Mesothelial cell of epicardium (in vitro differentiated cells): ENCODE measurements around the gene HSPB3. TPM values are rescaled to one million over a fixed set of nuclear protein-coding genes. Genes with fewer than 3 reads are reported as not detected.
"Not testable (repeated sequence)": the region's sequence is repeated elsewhere in the genome, so short reads cannot be mapped to it uniquely, and the experiment has no call there.

Experiments used
- DNase-seq, 2 experiments: peaks; one replicate each; pipeline ENCODE4 v3.0.0; 2021; ENCODE audit warnings: low spot score in 2 of 2; ENCODE audit not compliant: unreplicated experiment in 2 of 2
- H3K27ac Mint-ChIP-seq: 2 replicates; pipeline ENCODE4 v1.8.0; 2021; ENCODE audit warnings: mixed read lengths
- H3K27me3 Mint-ChIP-seq: 2 replicates; pipeline ENCODE4 v1.8.0; 2021; ENCODE audit warnings: low read depth, mixed read lengths
- H3K36me3 Mint-ChIP-seq: 2 replicates; pipeline ENCODE4 v1.8.0; 2021; ENCODE audit warnings: mixed read lengths
- H3K4me1 Mint-ChIP-seq: 2 replicates; pipeline ENCODE4 v1.8.0; 2021; ENCODE audit warnings: mixed read lengths
- H3K4me3 Mint-ChIP-seq: 2 replicates; pipeline ENCODE4 v1.8.0; 2021; ENCODE audit warnings: mild to moderate bottlenecking, moderate library complexity, mixed read lengths
- H3K9me3 Mint-ChIP-seq: 2 replicates; pipeline ENCODE4 v1.8.0; 2021; ENCODE audit warnings: mixed read lengths
- CTCF ChIP-seq: fragments of 200-600 bp; sonication (generic); IDR thresholded peaks from one replicate; pipeline ENCODE4 v1.5.0; 2021; ENCODE audit warnings: antibody characterized with exemption; ENCODE audit not compliant: unreplicated experiment
- total RNA-seq: library from RNA; stranded (reverse); gene quantifications from 3 replicates; pipeline ENCODE4 v1.2.1, GENCODE V29; 2021

HSPB3 gene
- total RNA-seq, 1 donor from 2014 or later, result not detected

- H3K27me3 Mint-ChIP-seq, result no peaks in the 10 kb centered on the region
- H3K9me3 Mint-ChIP-seq, result peaks cover 4% of the 10 kb centered on the region
- no peak for TF ChIP-seq CTCF
- H3K36me3 Mint-ChIP-seq, result no peaks in the 10 kb centered on the region
- no peak overlapping the region for H3K4me3 Mint-ChIP-seq
- no peak overlapping the region for H3K27ac Mint-ChIP-seq
- DNase-seq, result no peak
- no peaks in the 10 kb centered on the region for H3K4me1 Mint-ChIP-seq
Measured at GRCh38 chr5:54484219-54484894, 28.9 kb downstream of the HSPB3 start.

DNA sequence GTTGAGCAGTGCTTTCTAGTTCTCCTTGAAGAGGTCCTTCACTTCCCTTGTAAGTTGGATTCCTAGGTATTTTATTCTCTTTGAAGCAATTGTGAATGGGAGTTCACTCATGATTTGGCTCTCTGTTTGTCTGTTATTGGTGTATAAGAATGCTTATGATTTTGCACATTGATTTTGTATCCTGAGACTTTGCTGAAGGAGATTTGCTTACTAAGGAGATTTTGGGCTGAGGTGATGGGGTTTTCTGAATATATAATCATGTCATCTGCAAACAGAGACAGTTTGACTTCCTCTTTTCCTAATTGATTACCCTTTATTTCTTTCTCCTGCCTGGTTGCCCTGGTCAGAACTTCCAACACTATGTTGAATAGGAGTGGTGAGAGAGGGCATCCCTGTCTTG is 30.2 kb downstream of the HSPB3 start:
- not testable (repeated sequence) for H3K9me3 Mint-ChIP-seq, H3K4me3 Mint-ChIP-seq, DNase-seq, H3K27me3 Mint-ChIP-seq, H3K4me1 Mint-ChIP-seq, H3K27ac Mint-ChIP-seq, H3K36me3 Mint-ChIP-seq

DNA sequence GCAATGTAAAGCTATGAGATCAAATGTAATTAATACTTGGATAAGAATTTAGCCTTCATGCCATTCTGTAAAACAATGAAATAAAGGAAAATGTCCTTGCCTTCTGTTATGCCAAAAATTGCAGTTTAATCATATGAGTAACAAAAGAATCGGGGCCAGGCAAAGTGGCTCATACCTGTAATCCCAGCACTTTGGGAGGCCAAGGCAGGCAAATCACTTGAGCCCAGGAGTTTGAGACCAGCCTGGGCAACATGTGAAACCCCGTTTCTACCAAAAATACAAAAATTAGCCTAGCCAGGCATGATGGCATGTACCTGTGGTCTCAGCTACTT is 34.1 kb downstream of the HSPB3 start:
- not testable (repeated sequence) for H3K27me3 Mint-ChIP-seq, H3K9me3 Mint-ChIP-seq, H3K4me1 Mint-ChIP-seq, H3K4me3 Mint-ChIP-seq, H3K27ac Mint-ChIP-seq, DNase-seq, H3K36me3 Mint-ChIP-seq
- TF ChIP-seq CTCF, result peak; percentile 29

- no peak for TF ChIP-seq CTCF
- Mint-ChIP-seq H3K27ac (no peak overlapping the region), H3K4me3 (no peak overlapping the region), H3K4me1 (peaks cover 1% of the 10 kb centered on the region), H3K9me3 (no peaks in the 10 kb centered on the region), H3K36me3 (no peaks in the 10 kb centered on the region), H3K27me3 (no peaks in the 10 kb centered on the region)
- DNase-seq, result no peak
Measured at GRCh38 chr5:54491326-54491725, 35.8 kb downstream of the HSPB3 start.

DNA sequence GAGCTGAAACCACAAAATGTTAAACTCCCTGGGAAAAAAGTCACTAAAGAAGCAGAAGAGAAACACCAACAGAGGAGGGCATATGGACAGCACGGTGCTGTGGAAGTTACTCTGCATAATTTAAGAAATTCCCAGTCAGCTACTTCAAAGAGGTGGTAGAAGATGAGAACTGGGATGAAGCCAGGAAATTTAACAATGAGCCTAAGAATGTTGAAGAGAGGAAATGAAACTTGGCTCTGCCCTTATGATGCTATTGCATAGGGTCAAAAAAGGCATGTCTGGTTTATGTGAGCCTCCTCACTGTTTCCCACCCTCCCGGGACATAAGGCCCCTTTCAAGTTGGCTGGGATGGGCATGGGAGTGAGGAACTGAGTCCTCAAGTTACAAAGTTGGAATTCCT is 36.7 kb downstream of the HSPB3 start:
- DNase-seq, result no peak
- H3K27me3 Mint-ChIP-seq, result no peaks in the 10 kb centered on the region
- H3K9me3 Mint-ChIP-seq, result no peaks in the 10 kb centered on the region
- no peak overlapping the region for H3K4me3 Mint-ChIP-seq
- no peaks in the 10 kb centered on the region for H3K36me3 Mint-ChIP-seq
- H3K27ac Mint-ChIP-seq, result no peak overlapping the region
- H3K4me1 Mint-ChIP-seq, result peaks cover 1% of the 10 kb centered on the region
- no peak for TF ChIP-seq CTCF

- no peaks in the 10 kb centered on the region for H3K27me3 Mint-ChIP-seq
- peaks cover 24% of the 10 kb centered on the region for H3K9me3 Mint-ChIP-seq
- no peaks in the 10 kb centered on the region for H3K36me3 Mint-ChIP-seq
- TF ChIP-seq CTCF, result no peak
- peaks cover 3% of the 10 kb centered on the region for H3K4me1 Mint-ChIP-seq
- H3K27ac Mint-ChIP-seq, result no peak overlapping the region
- DNase-seq, result no peak
- H3K4me3 Mint-ChIP-seq, result no peak overlapping the region
Measured at GRCh38 chr5:54495027-54495426, 39.5 kb downstream of the HSPB3 start.

Other genes starting within 250 kb of the HSPB3 start
- gene ARL15, start 145.1 kb upstream of the HSPB3 start, total RNA-seq, result 20.0 to 24.8 TPM (median 22.2 TPM) in 3 replicates
- 17.2 to 18.6 TPM (median 18.1 TPM) in 3 replicates for gene SNX18, start 62.1 kb downstream of the HSPB3 start, total RNA-seq